Activated effector memory CD4-positive, alpha-beta T cell treated with Interleukin-2 at 50 U/mL for 16 hours (primary cell): ENCODE results near the gene IFT88.

Experiments used
- DNase-seq: peaks from one replicate; pipeline ENCODE4 v3.0.0-alpha.2; 2020

The IFT88 gene

DNA sequence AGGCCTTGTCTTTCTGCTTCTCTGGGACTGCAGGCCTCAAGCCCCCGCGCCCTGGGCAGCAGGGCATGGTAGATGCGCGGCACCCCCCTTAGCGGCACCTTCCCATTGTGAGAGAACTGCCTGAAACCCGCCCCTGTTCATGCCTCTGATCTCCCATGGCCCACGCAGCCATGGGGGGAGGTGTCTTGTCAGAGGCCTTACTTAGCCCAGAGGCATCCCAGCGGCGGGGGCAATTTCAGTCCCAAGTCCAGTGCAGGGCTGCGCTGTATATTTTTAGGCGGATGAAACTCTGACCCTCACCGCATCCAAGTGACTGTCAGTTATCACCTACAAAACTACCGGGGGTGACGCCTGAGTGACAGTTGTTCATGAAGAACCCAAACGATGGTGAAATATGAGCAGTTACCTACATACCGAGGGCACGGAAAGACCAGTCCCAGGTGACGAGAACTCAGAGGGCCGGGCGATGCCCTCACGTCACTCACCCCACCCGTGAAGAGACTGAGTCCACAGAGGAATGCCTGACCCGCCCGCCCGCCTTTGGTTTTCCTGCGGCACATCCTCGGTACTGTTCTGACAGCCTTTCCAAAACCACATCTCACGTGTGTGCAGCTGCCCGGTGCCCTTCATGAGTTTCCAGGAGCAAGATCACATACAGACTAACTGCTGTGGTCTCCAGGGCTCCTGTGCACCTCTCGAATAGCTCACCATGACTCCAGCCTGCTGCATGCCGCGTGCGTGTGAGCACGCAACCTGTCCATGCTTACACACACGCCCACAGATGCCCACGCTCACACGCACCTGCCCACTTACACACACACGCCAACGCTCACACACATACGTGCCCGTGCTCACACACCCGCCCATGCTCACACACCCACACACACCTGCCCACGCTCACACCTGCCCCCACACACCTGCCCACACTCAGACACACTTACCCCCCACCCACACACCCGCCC, 150.9 kb downstream of the IFT88 start:
- no peak for DNase-seq

DNA sequence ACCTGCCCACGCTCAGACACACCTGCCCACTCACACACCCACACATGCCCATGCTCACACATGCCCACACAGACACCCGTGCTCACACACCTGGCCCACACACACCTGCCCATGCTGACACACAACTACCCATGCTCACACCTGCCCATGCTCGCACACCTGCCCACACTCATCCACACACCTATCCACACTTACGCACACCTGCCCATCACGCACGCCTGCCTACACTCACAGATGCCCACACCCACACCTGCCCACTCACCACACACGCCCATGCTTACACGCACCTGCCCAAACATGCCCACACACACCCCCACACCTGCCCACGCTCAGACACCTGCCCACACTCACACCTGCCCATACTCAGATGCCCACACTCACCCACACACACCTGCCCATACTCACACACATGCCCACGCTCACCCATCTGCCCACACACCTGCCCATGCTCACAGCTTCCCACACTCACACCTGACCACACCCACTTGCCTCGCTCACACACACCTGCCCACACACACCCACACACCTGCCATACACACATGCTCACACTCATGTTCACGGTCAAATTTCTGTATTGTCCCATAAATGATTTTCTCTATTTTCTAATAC, 152.1 kb downstream of the IFT88 start:
- DNase-seq = no peak

DNA sequence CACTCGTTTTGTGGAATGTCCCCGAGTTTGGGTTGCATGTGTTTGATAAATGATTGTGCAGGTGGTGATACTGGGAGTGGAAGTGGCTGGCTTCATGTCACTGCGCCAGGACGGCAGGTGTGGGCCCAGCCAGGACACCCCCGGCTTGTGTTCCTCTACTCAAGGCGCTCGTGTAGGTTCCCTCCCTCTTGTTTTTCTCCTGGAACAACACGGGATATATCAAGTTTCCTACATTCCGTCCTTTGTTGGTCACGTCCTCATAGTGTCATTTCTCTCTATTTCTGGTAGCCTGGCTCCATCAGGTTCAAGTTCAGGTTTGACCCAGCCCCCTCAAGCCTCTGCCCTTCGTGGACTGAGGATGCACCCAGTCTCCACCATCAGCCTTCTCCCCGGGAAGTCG, 152.8 kb downstream of the IFT88 start:
- no peak for DNase-seq

DNA sequence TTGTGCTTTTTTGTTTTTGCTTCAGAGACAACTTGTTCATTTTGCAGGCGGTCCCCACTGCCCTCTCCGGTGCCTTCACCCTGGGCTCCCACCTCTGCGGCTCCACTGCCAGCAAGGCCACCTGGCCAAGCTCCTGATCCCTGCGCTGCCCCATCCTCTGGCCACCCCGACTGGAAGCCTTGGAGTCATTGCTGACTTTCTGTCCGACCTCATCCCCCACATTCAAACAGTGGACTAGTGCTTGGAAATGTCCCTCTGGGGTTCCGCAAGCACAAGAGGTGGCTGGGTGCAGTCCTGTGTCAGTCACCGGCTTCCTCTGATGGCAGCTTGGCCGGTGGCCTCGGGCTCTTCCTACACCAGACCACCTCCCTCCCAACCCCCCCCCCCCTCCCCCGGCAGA, 153.5 kb downstream of the IFT88 start:
- DNase-seq = no peak

DNA sequence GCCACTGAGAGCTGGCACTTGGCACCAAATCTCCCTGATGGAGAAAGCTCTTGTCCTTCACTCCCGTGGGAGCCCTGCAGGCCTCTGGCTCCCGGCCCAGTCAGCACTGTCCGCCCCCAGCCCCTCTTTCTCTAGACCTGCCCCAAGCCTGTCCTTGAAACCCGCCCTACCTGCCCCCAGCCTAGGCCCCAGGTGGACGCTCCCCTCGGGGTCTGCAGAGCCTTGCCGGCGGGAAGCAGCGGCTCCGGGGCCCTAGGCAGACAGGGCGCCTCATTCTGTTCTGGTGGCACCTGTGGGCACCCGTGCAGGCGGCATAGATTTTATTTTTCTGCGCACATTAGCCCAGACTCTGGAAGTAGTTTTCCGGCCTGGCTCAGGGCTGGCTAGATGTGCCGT, 154.1 kb downstream of the IFT88 start:
- DNase-seq = no peak

DNA sequence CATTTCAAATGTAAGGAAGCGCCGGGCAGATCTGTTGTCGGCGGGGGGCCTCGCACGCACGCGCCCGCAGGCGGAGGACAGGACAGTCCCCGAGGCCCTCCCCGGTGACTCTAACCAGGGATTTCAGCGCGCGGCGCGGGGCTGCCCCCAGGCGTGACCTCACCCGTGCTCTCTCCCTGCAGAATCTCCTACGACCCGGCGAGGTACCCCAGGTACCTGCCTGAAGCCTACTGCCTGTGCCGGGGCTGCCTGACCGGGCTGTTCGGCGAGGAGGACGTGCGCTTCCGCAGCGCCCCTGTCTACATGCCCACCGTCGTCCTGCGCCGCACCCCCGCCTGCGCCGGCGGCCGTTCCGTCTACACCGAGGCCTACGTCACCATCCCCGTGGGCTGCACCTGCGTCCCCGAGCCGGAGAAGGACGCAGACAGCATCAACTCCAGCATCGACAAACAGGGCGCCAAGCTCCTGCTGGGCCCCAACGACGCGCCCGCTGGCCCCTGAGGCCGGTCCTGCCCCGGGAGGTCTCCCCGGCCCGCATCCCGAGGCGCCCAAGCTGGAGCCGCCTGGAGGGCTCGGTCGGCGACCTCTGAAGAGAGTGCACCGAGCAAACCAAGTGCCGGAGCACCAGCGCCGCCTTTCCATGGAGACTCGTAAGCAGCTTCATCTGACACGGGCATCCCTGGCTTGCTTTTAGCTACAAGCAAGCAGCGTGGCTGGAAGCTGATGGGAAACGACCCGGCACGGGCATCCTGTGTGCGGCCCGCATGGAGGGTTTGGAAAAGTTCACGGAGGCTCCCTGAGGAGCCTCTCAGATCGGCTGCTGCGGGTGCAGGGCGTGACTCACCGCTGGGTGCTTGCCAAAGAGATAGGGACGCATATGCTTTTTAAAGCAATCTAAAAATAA, 154.7 kb downstream of the IFT88 start:
- DNase-seq = no peak

DNA sequence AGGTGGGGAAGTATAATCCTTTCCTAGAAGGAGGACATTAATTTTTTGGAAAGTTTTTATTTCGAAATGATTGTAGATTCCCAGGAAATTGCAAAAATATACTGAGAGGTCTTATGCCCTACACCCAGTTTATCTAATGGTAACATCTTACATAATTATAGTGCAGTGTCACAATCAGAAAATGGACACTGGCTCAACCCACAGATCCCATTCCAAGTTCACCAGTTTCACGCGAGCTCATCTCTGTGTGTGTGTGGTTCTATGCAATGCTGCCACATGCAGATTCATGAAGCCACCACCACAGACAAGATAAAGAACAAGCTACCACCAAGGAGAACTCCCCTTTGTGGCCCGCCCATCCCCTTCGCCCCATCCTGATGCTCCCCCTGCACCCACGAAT, 160.9 kb downstream of the IFT88 start:
- DNase-seq = no peak

DNA sequence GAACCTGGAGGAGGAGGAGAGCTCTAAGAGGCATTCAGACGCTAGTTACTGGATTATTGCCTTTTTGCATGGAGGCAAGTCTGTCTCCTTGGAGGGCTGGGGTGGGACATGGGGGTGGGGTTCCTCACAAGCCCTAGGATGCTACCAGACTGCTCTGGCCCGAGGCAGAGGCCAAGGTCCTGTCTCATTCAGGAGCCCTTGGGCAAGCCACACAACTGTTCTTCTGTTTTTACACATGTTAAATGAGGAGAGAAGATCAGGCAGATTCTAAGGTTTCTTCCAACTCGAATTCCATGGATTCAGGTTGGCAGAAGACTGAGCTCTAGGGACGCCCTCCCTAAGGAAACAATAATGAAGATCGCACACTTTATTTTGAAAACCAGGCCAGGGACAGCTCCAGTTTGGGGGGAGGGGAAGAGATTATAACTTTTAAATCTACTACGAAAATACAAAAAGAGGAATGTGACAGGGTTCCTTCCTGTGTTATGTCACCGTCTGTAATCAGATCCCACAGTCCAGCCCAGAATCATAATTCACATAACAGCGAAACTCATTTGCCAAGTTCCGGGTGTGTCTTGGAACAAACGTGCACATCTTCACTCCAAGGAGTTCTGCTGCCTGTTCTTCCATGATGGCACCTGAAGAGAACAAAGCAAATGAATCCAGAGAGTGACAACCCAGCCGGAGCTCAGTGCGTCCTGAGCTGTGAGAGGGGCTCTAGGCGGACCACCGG, 161.8 kb downstream of the IFT88 start:
- no peak for DNase-seq

DNA sequence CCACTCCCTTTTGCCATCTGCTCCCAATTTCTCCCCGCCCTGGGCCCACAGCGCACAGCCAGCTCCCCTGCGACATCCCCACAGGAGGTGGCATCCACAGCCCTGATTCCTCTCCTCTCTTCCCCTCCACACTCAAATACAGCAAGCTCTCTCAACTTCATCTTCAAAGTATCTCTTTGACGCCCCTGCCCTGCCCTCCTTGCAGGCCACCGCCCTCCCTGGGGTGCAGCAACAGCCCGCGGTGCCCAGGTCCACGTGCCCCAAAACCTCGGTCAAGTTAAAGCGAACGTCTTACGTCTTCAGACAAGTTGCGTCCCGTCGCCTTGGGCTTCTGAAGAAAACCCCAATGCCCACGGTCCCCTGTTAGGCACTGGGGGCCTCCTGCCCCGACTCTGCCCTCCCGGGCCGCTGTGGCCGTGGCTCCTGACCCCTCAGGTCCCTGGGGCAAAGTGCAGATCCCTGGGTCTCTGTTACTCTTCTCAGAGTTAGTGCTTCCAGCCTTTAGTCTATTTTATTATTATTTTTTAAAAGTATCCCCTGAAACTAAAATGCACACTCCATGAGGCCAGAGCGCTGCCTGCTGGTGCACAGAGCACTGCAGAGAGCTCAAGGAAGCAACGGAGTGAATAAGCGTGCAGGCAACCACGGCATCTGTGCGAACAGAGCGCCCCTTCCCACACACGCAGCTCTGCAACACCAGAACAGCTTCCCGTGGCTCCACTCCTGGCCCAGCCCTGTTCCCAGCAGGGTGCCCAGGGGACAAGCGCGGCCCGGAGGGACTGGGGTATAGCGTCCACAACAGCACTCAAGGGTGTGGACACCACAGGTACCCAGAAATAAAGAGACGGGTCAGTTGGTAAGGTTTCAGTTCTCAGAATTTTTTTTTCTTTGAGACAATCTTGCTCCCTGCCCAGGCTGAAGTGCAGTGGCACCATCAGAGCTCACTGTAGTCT, 163.0 kb downstream of the IFT88 start:
- no peak for DNase-seq

DNA sequence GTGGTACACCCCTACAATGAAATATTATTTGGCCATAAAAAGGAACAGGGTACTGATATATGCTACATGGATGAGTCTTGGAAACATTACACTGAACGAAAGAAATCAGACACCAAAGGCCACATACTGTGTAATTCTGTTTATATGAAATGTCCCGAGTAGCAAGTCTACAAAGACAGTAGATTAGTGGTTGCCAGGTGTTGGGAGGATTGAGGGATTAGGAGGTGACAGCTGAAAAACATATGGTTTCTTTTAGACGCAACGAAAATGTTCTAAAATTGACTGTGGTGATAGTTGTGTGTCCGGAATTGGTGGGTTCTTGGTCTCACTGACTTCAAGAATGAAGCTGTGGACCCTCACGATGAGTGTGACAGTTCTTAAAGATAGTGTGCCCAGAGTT, 171.7 kb downstream of the IFT88 start:
- DNase-seq = no peak

DNA sequence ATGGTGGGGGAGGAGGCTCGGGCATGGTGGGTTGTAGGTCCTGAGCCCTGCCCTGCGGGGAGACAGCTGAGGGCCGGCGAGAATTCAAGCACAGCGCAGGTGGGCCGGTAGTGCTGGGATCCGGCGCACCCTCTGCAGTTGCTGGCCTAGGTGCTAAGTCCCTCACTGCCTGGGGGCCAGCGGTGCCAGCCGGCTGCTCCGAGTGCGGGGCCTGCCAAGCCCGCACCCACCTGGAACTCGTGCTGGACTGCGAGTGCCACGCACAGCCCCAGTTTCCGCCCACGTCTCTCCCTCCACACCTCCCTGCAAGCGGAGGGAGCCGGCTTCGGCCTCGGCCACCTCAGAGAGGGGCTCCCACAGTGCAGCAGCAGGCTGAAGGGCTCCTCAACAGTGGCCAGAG, 173.1 kb downstream of the IFT88 start:
- no peak for DNase-seq
